K562 (cell line): Measurements from ENCODE around the gene SCG3.

ENCODE experiments used
- ATF2 ChIP-seq: sonication (generic); formaldehyde crosslinking; IDR thresholded peaks from 2 replicates; pipeline ENCODE4 v1.8.1; 2022; ENCODE audit warnings: missing genetic modification reagents
- ATF3 ChIP-seq, 2 experiments: fragments of 450-650 bp in 1 of 2; sonication (generic) in 1 of 2; formaldehyde crosslinking in 1 of 2; IDR thresholded peaks in 1 of 2; conservative IDR thresholded peaks in 1 of 2; 2 replicates each; pipeline versions ENCODE4 v1.6.1 to v1.8.1; 2016 to 2023; ENCODE audit warnings: mild to moderate bottlenecking in 2 of 2, moderate library complexity in 2 of 2, inconsistent platforms in 1 of 2, missing genetic modification reagents in 1 of 2
- BCL6 ChIP-seq: fragments of 250-450 bp; sonication (Bioruptor Pico); IDR thresholded peaks from 2 replicates; pipeline ENCODE4 v1.4.0; 2020
- CHD2 ChIP-seq: IDR thresholded peaks from 2 replicates; pipeline ENCODE4 v1.6.1; 2011; ENCODE audit warnings: low read depth, low read length
- EP300 ChIP-seq: IDR thresholded peaks from 2 replicates; pipeline ENCODE4 v1.6.1; 2012; ENCODE audit warnings: low read length, improper control_type of control experiment
- FOXM1 ChIP-seq, 2 experiments: fragments of 450-650 bp in 1 of 2; sonication (generic) in 1 of 2; formaldehyde crosslinking in 1 of 2; IDR thresholded peaks; 2 replicates each; pipeline versions ENCODE4 v1.6.1 to v1.9.0; 2017 to 2022; ENCODE audit warnings: low read depth in 2 of 2, mild to moderate bottlenecking in 2 of 2, missing genetic modification reagents in 1 of 2, moderate library complexity in 1 of 2
- GATAD2A ChIP-seq: fragments of 450-650 bp; IDR thresholded peaks from 2 replicates; pipeline ENCODE4 v1.6.1; 2017
- MAFF ChIP-seq: IDR thresholded peaks from 2 replicates; pipeline ENCODE4 v1.6.1; 2012; ENCODE audit warnings: low read length, improper control_type of control experiment
- RBM22 ChIP-seq: fragments of 200-400 bp; formaldehyde crosslinking; IDR thresholded peaks from 2 replicates; pipeline ENCODE4 v1.6.1; 2018; ENCODE audit warnings: low read length, low read depth; ENCODE audit not compliant: poor library complexity, severe bottlenecking
- RHOXF2B ChIP-seq: fragments of 250-450 bp; sonication (Bioruptor Pico); conservative IDR thresholded peaks from 2 replicates; pipeline ENCODE4 v1.5.1; 2021
- SIN3A ChIP-seq, 2 experiments: fragments of 150-350 bp in 1 of 2; IDR thresholded peaks; 2 replicates each; pipeline ENCODE4 v1.6.1; 2011 to 2016; ENCODE audit warnings: borderline replicate concordance in 2 of 2, low read depth in 2 of 2, low read length in 2 of 2, mild to moderate bottlenecking in 2 of 2, moderate library complexity in 2 of 2; ENCODE audit not compliant: control insufficient read depth in 1 of 2
- SNAPC5 ChIP-seq: fragments of 250-450 bp; sonication (Bioruptor Pico); IDR thresholded peaks from 2 replicates; pipeline ENCODE4 v1.8.0; 2021; ENCODE audit warnings: moderate library complexity, mild to moderate bottlenecking, inconsistent platforms
- STAT6 ChIP-seq: sonication (generic); formaldehyde crosslinking; IDR thresholded peaks from 2 replicates; pipeline ENCODE4 v1.8.1; 2023; ENCODE audit warnings: mild to moderate bottlenecking, missing genetic modification reagents
- ZNF253 ChIP-seq: fragments of 250-450 bp; sonication (Bioruptor Pico); conservative IDR thresholded peaks from 2 replicates; pipeline ENCODE4 v1.6.1; 2021; ENCODE audit warnings: mild to moderate bottlenecking

GRCh38 chr15:51714162-51714561 lies 32.9 kb downstream of the SCG3 start:
- TF ChIP-seq RBM22 (no peak), SIN3A (IDR thresholded peaks at IDR 0.05; ENCODE audit: borderline replicate concordance in 2 of 2, control insufficient read depth in 1 of 2, low read depth in 2 of 2, low read length in 2 of 2) (no peak), STAT6 (CRISPR knock-in tag) (no peak), ZNF253 (CRISPR knock-in tag) (no peak), EP300 (no peak), SNAPC5 (no peak), ATF3 (IDR thresholded peaks at IDR 0.05) (no peak), ATF3 (CRISPR knock-in tag; conservative IDR thresholded peaks at IDR 0.05) (no peak), FOXM1 (IDR thresholded peaks at IDR 0.05; ENCODE audit: low read depth) (no peak), FOXM1 (CRISPR knock-in tag; IDR thresholded peaks at IDR 0.05; ENCODE audit: low read depth) (no peak), RHOXF2B (no peak), ATF2 (CRISPR knock-in tag) (no peak), BCL6 (CRISPR knock-in tag) (no peak), MAFF (no peak), GATAD2A (no peak), CHD2 (no peak)
